SK-N-SH treated with all-trans-retinoic acid at 6 μM for 48 hours (cell line): ENCODE results near the gene TPRG1.

Experiments used
- RARB ChIP-seq: fragments of 250-450 bp; sonication (Bioruptor Pico); IDR thresholded peaks from 2 replicates; pipeline ENCODE4 v1.8.0; 2021; ENCODE audit warnings: mild to moderate bottlenecking, moderate library complexity
- TOX ChIP-seq: fragments of 250-450 bp; sonication (Bioruptor Pico); IDR thresholded peaks from 2 replicates; pipeline ENCODE4 v1.8.0; 2021; ENCODE audit warnings: mild to moderate bottlenecking, moderate library complexity, borderline replicate concordance
- ZFP30 ChIP-seq: fragments of 450-650 bp; formaldehyde crosslinking; IDR thresholded peaks from 2 replicates; pipeline ENCODE4 v1.5.0; 2022; ENCODE audit warnings: mild to moderate bottlenecking, moderate library complexity
- ZNF8 ChIP-seq: fragments of 450-650 bp; formaldehyde crosslinking; IDR thresholded peaks from 2 replicates; pipeline ENCODE4 v1.5.0; 2020; ENCODE audit warnings: mild to moderate bottlenecking, moderate library complexity
- TF ChIP-seq, protein P1 (sequence below): fragments of 250-450 bp; sonication (Bioruptor Pico); IDR thresholded peaks from 2 replicates; pipeline ENCODE4 v1.5.1; 2020; ENCODE audit warnings: low read depth, mild to moderate bottlenecking, moderate library complexity

DNA sequence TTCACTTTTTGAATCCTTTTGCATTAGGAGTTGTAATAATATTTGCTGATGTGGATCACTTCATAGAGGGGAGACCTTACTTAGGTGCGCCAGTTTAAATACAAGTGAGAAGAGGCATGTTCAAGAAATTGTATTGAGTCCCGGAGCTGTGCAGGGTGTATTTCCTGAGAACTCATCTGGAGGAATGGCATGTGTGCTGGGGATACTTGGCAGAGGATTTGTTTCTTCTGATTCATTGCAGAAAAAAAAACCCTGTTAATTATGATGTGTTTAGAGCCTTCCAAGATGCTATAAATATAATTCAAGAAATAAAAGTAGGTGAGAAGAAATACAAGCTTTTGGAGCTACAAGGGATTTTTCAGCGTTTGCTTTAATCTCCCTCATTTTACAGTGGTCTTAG, 97.6 kb downstream of the TPRG1 start:
- no peak for TF ChIP-seq ZNF8 (CRISPR knock-in tag)
- no peak for TF ChIP-seq ZFP30
- TF ChIP-seq TOX (CRISPR knock-in tag), result no peak
- TF ChIP-seq RARB (CRISPR knock-in tag), result no peak
- TF ChIP-seq, protein P1, sequence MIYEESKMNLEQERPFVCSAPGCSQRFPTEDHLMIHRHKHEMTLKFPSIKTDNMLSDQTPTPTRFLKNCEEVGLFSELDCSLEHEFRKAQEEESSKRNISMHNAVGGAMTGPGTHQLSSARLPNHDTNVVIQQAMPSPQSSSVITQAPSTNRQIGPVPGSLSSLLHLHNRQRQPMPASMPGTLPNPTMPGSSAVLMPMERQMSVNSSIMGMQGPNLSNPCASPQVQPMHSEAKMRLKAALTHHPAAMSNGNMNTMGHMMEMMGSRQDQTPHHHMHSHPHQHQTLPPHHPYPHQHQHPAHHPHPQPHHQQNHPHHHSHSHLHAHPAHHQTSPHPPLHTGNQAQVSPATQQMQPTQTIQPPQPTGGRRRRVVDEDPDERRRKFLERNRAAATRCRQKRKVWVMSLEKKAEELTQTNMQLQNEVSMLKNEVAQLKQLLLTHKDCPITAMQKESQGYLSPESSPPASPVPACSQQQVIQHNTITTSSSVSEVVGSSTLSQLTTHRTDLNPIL (CRISPR knock-in tag), result no peak
